LNCAP (cell line): ENCODE measurements around the gene BEND7.

ENCODE experiments used
- CTCF ChIP-seq: fragments of 450-650 bp; IDR thresholded peaks from 2 replicates; pipeline ENCODE4 v1.5.1; 2017; ENCODE audit warnings: mild to moderate bottlenecking

The BEND7 gene

GRCh38 chr10:13503745-13504463 is 24.9 kb downstream of the BEND7 start:
- no peak for TF ChIP-seq CTCF

- no peak for TF ChIP-seq CTCF
Measured at GRCh38 chr10:13502380-13502779, 26.4 kb downstream of the BEND7 start.

GRCh38 chr10:13500201-13500600 is 28.6 kb downstream of the BEND7 start:
- no peak for TF ChIP-seq CTCF

DNA sequence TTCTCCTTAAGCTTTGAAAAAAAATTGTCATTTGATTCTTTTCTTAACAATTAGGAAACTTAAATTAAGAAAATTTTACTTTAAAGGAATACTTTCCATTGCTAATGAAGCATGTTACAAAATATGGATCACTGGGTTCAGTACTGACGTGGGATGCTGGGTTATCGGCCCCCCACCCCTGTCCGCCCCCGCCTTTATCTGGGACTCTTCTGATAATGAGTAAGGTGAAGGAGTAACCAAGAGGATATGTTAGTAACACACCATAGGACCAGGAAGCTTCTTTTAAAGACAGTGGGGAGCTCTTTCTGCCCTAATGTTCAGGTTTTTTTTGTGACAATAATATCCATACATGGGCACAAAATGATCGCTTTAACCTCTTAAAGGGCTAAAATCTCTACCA is 29.7 kb downstream of the BEND7 start:
- no peak for TF ChIP-seq CTCF

- TF ChIP-seq CTCF, result no peak
Measured at GRCh38 chr10:13496931-13497330, 31.9 kb downstream of the BEND7 start.

GRCh38 chr10:13496164-13496563 is 32.6 kb downstream of the BEND7 start:
- TF ChIP-seq CTCF, result no peak

DNA sequence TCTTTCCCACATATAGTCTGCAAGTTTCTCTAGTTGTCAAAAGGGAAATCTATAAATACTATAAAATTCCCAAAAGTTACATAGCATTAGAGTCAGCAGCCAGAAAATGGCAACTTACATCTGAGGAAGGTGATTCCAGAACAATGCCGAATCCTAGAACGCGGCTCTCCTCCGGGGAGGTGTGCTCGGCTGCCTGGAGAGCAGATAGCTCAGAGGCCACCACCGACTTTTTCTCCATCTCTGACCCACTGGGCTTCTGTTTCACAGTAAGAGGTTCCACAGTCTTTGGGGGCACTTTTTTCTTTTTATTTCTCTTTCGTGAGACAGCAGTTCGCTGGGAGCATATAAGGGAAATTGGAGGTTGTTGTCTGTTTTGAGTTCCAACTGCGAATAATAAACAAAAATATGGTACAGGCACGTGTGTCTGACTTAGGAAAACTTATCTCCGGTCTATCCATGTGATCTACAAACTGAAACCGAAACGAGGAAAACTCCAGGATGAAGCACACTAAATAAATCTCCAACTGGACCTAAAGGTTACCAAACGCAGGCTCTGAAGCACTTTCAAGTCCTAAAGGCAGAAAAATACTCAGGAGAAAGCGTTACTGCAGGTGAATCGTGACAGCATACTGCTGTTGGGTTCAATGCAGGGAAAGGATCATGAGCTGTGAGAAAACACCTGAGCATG is 36.2 kb downstream of the BEND7 start:
- TF ChIP-seq CTCF, result no peak
